ENCODE results near the gene FARS2.

DNA sequence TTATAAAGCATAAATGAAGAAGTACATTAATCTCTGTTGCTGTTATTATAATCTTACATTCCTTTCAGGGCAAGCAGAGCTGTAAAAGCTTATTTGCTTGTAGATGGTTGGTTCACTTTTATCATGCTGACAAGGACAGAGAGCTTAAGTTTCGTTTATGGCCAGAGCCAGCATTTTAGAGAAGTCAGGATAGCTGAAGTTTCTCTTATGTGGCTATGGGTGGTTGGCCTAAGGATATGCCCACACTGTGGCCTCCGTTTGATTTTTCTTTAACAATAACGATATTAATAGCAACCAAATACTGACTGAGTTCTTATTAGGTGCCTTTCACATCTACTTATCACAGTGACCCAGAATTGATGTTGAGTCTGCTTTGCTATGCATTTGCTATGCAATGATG, 78.5 kb downstream of the FARS2 start:
- TF ChIP-seq, protein P1, sequence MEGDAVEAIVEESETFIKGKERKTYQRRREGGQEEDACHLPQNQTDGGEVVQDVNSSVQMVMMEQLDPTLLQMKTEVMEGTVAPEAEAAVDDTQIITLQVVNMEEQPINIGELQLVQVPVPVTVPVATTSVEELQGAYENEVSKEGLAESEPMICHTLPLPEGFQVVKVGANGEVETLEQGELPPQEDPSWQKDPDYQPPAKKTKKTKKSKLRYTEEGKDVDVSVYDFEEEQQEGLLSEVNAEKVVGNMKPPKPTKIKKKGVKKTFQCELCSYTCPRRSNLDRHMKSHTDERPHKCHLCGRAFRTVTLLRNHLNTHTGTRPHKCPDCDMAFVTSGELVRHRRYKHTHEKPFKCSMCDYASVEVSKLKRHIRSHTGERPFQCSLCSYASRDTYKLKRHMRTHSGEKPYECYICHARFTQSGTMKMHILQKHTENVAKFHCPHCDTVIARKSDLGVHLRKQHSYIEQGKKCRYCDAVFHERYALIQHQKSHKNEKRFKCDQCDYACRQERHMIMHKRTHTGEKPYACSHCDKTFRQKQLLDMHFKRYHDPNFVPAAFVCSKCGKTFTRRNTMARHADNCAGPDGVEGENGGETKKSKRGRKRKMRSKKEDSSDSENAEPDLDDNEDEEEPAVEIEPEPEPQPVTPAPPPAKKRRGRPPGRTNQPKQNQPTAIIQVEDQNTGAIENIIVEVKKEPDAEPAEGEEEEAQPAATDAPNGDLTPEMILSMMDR (IDR thresholded peaks at IDR 0.05; ENCODE audit: borderline replicate concordance, extremely low read depth, low read length, poor library complexity, severe bottlenecking): no peak
- no peak for TF ChIP-seq EZH2 (IDR thresholded peaks at IDR 0.05; ENCODE audit: borderline replicate concordance, low read depth, low read length, severe bottlenecking)
